Right lung (tissue), 5 donors: Measurements from ENCODE around the gene PTGIR. TPM values are rescaled to one million over a fixed set of nuclear protein-coding genes. Genes with fewer than 3 reads are reported as not detected.
A peak's percentile ranks its signal among the peaks of the same experiment; 100 is the strongest.
"Not testable (repeated sequence)": the region's sequence is repeated elsewhere in the genome, so short reads cannot be mapped to it uniquely, and the experiment has no call there.

Experiments
- DNase-seq, 2 donors: peaks; one replicate each; pipeline ENCODE4 v3.0.0-alpha.2; 2013
- polyA plus RNA-seq, 5 donors: library from polyadenylated mRNA; unstranded; fragments of 120-200 nt; gene quantifications; one replicate each; pipeline versions ENCODE4 v1.2.1 to v1.2.3, GENCODE V29; 2013; ENCODE audit warnings: inconsistent platforms in 1 of 5, low replicate concordance in 1 of 5; ENCODE audit not compliant: insufficient read length in 5 of 5, insufficient read depth in 1 of 5

Gene PTGIR
- polyA plus RNA-seq, 5 donors, result 7.6 to 13.6 (median 11.9) TPM

GRCh38 chr19:46644720-46645119, 19.8 kb upstream of the PTGIR start:
- no peak for DNase-seq

- DNase-seq, result no peak
Observed at GRCh38 chr19:46640656-46641055, 15.8 kb upstream of the PTGIR start.

GRCh38 chr19:46639358-46640182, 14.7 kb upstream of the PTGIR start:
- DNase-seq, result peak; percentile 97

GRCh38 chr19:46637224-46637623, 12.3 kb upstream of the PTGIR start:
- no peak for DNase-seq

DNA sequence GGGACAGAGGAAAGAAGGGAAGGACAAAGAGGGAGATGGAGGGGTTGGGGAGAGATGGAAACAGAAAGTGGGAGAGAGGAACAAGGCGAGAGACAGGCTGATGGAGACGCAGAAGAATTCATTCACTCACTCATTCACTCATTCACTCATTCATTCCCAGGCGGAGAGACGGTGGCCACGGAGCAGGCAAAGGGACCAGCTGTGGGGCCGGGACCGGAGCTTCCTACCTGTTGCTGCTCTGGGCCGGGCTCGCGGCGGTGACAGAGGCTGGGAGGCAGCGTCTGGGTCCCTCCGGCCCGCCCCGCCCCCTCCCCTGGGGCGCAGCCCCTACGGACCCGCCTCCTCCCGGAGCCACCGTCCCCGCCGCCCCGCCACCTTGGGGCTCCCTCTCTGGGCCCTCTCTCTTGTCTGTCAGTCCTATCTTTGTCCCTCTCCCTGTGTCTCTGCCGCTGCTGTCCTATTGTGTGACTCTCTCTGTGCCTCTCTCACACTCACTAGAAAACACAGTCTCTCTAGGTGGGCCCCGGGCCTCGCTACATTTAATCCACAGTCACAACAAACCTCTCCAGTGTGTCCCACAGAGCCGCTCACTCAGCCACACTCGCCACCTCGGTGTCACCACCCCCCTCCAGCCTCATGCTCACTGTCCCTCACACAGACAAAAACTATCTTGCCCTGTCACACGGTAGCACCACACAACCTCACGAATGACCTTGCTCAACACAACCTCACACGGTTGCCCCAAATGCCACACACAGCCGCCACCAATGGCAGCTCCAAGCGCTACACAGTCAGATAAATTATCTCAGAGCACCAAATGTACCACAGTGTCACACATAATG, 11.3 kb upstream of the PTGIR start, which contains the start of gene GNG8:
Gene GNG8 (minus strand): TSS at position 283 of the 842 bp plus-strand sequence. CDS start 1,520 bp downstream, outside the sequence.
- DNase-seq, result no peak

GRCh38 chr19:46634656-46635218, 9.8 kb upstream of the PTGIR start:
- DNase-seq, result no peak

- no peak for DNase-seq
Observed at GRCh38 chr19:46634045-46634655, 9.3 kb upstream of the PTGIR start.

DNA sequence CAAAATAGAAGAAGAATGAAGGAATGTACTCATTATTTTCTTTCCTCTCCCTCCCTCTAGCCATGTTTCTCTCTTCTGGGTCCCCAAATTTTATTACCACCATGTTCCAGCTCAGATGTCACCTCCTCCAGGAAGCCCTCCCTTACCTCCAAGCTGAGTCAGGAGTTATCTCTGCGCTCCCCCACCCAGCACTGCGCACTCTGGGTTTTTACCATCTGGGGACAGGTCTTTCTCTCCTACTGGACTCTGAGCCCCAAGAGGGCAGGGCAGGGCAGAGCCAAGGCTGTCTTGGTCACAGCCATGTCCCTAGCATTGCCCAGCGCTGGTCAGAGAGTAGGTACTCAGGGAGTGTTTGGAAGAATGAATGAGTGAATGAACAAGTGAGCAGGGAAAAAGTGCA, 8.2 kb upstream of the PTGIR start:
- no peak for DNase-seq

DNA sequence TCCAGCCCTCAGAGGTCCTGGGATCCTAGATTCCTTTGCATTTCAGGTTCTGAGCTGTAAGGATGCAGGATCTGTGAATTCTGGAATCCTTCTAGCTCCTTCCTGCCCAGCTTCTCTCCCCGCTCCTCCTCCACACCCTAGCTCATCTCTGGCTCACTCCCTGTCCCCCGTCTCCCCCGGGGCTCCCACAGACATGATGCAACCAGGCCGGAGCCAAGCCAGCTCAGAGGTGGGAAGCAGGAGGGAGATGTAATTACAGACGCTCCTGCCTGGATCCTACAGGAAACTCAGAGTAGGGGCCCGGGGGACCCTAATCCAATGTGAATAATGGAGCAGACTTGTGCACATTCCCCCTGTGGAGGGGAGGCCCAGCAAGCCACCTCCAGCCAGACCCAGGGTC, 6.6 kb upstream of the PTGIR start:
- no peak for DNase-seq

- no peak for DNase-seq
Observed at GRCh38 chr19:46630586-46631205, 5.8 kb upstream of the PTGIR start.

DNA sequence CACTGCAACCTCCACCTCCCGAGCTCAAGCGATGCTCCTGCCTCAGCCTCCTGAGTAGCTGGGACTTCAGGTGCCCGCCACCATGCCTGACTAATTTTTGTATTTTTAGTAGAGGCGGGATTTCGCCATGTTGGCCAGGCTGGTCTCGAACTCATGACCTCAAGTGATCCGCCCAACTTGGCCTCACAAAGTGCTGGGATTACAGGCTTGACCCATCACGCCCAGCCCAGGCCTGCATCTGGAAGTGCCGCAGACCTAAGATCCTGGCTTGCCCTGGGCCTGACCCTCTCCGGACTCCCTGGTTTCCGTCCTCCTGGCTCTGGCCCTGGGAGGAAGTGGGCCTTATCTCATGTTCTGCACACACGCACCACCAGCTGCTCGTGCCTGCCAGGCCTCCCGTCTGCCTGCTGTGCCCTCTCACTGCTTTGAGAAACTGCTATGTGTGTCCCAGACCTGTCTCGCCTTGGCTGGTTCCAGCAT, 4.7 kb upstream of the PTGIR start:
- no peak for DNase-seq

DNA sequence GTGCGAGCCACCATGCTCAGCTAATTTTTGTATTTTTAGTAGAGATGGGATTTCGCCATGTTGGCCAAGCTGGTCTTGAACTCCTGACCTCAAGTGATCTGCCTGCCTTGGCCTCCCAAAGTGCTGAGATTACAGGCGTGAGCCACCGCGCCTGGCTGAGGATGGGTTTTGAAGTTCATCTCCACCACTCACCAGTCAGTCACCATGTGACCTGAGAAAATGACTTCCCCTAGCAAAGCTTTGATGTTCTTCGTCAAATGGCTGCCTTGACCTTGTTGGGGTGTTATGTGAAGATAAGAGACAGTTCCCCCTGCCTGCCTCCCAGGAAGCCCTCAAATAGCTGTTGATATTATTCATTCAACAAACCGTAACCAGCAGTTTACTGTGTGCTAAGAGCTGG, 4.1 kb upstream of the PTGIR start:
- DNase-seq, result not testable (repeated sequence)

DNA sequence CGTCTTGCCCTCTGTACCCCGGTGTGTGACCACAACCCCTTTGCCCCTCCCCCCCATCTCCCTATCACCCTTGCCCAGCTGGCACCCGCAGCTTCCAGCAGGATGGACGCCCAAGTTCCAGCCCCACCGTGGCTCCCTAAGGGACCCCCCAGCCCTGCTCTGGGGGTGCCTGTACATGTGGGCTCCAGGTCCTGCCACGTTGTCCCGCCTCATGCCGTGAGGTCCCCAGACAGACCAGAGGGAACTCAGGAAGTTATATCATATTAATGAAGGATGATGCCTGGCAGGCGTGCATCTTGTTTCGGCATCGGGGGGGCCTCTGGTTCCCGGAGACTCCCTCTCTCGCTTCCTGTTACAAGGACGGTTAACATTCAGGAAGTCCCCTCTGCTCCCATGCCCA, 1.6 kb upstream of the PTGIR start:
- DNase-seq, result no peak

GRCh38 chr19:46625731-46626130, 842 bp upstream of the PTGIR start:
- DNase-seq, result no peak

DNA sequence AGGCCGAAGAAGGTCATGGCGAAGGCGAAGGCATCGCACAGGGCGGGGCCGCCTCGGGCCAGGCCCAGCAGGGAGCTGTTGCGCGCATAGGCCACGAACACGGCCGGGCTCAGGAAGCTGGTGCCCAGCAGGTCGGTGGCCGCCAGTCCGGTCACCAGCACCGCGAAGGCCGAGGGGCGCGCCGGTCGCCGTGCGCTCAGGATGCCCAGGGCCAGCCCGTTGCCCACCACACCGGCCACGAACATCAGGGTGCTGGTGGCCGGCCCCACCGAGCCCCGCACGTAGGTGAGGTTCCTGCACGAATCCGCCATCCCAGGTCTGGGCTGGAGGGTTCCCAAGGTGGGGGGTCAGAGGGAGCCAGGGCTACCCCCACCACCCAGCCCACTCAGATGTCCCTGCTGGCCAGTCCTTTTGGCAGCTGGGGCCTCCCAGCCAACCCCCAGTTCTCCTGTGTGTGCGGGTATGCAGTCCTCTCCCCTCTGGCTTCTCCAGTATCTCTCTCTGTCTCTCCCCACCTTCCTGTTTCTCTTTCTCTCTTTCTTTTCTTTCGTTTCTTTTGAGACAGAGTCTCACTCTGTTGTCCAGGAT, 880 bp downstream of the PTGIR start:
- no peak for DNase-seq

DNA sequence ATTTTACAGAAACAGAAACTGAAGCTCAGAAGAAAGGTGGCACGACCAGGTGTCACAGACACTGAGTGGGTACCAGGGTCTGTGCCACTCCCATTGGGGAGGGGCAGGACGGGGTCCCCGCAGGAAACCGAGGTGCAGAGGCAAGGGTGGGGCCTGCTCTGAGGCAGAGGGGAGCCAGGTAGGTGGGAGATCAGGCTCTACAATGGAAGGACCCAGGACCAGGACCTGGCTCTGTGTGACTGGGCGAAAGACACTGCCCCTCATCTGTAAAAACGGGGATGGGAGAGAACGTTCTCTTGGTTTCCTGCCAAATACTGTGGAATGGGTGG, 2.8 kb downstream of the PTGIR start:
- no peak for DNase-seq

GRCh38 chr19:46621191-46622117, 3.4 kb downstream of the PTGIR start:
- no peak for DNase-seq

GRCh38 chr19:46620716-46621115, 4.2 kb downstream of the PTGIR start:
- DNase-seq, result no peak

- DNase-seq, result no peak
Observed at GRCh38 chr19:46620267-46620666, 4.6 kb downstream of the PTGIR start.

DNA sequence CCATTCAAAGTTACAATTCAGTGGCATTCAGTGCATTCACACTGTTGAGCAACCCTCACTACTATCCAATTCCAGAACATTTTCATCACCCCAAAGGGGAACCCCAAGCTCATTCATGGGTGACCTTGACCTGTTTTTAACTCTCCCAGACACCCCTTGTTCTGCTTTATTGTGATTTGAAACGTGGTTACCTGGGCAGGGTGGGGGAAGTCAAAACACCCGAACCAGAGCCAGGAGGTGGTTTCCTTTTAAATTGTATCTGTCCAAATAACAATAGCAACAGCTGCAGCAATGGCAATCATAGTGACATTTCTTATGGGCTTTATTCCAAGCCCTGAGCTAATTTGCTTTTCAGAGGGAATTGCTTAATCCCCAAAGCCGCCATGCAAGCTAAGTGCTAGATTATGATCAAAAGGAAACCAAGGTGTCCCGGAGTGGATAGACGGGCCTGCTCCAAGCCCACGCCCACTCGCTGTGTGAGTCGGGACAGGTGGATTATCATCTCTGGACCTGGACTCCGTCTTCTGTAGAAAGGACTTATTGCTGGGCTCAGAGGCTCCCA, 6.1 kb downstream of the PTGIR start:
- DNase-seq, result peak; percentile 83 to 88
